Neural cell (in vitro differentiated cells): Measurements from ENCODE around the gene FOSL2.

ENCODE experiments used
- EP300 ChIP-seq: fragments of 450-650 bp; conservative IDR thresholded peaks from 2 replicates; pipeline ENCODE4 v1.6.1; 2014; ENCODE audit warnings: antibody characterized with exemption, mild to moderate bottlenecking, moderate library complexity; ENCODE audit not compliant: poor library complexity, severe bottlenecking
- TF ChIP-seq, protein P1 (sequence below): fragments of 450-650 bp; IDR thresholded peaks from 2 replicates; pipeline ENCODE4 v1.5.1; 2014; ENCODE audit warnings: antibody characterized with exemption, mild to moderate bottlenecking, moderate library complexity; ENCODE audit not compliant: poor library complexity, severe bottlenecking

GRCh38 chr2:28411166-28411755 is 18.6 kb downstream of the FOSL2 start:
- TF ChIP-seq, protein P1, sequence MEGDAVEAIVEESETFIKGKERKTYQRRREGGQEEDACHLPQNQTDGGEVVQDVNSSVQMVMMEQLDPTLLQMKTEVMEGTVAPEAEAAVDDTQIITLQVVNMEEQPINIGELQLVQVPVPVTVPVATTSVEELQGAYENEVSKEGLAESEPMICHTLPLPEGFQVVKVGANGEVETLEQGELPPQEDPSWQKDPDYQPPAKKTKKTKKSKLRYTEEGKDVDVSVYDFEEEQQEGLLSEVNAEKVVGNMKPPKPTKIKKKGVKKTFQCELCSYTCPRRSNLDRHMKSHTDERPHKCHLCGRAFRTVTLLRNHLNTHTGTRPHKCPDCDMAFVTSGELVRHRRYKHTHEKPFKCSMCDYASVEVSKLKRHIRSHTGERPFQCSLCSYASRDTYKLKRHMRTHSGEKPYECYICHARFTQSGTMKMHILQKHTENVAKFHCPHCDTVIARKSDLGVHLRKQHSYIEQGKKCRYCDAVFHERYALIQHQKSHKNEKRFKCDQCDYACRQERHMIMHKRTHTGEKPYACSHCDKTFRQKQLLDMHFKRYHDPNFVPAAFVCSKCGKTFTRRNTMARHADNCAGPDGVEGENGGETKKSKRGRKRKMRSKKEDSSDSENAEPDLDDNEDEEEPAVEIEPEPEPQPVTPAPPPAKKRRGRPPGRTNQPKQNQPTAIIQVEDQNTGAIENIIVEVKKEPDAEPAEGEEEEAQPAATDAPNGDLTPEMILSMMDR: no peak
- no peak for TF ChIP-seq EP300
